Spinal cord (tissue), 10 donors: ENCODE results near the gene NFATC3. TPM values are rescaled to one million over a fixed set of nuclear protein-coding genes. Genes with fewer than 3 reads are reported as not detected.

Source experiments
- DNase-seq, 6 donors: peaks; one replicate each; pipeline versions ENCODE4 v3.0.0 to v3.0.0-alpha.2; 2013 to 2015; ENCODE audit warnings: low spot score in 6 of 6, low read depth in 4 of 6
- H3K27ac ChIP-seq: one replicate; pipeline ENCODE4 v1.5.1; 2013; ENCODE audit warnings: low read depth, low read length, control low read depth
- H3K27me3 ChIP-seq: one replicate; pipeline ENCODE4 v1.6.1; 2013; ENCODE audit warnings: low read length; ENCODE audit not compliant: control insufficient read depth, insufficient read depth
- H3K36me3 ChIP-seq: one replicate; pipeline ENCODE4 v1.6.1; 2013; ENCODE audit warnings: low read length; ENCODE audit not compliant: control insufficient read depth, insufficient read depth
- H3K4me1 ChIP-seq: one replicate; pipeline ENCODE4 v1.6.1; 2013; ENCODE audit warnings: low read length; ENCODE audit not compliant: control insufficient read depth, insufficient read depth
- H3K4me3 ChIP-seq: one replicate; pipeline ENCODE4 v1.5.1; 2013; ENCODE audit warnings: low read depth, low read length, control low read depth
- H3K9me3 ChIP-seq: one replicate; pipeline ENCODE4 v1.6.1; 2013; ENCODE audit warnings: low read length; ENCODE audit not compliant: control insufficient read depth, insufficient read depth
- WGBS: methylation state at CpG from one replicate; pipeline ENCODE4 v1.1.5; 2013; ENCODE audit warnings: missing lambda C conversion rate; ENCODE audit not compliant: insufficient coverage; 5-methylcytosine and 5-hydroxymethylcytosine counted together
- long read RNA-seq, 4 donors: transcript quantifications; one replicate each; lab custom pipeline, GENCODE V29; 2026
- polyA plus RNA-seq, 2 donors: library from polyadenylated mRNA; unstranded; fragments of 120-200 nt; gene quantifications; one replicate each; pipeline ENCODE4 v1.2.1, GENCODE V29; 2013; ENCODE audit not compliant: insufficient read length in 2 of 2
- total RNA-seq, 2 donors: library from RNA; depleted of rRNA in 1 of 2; stranded (reverse); fragments of 120-200 nt in 1 of 2; fragments of >200 nt in 1 of 2; gene quantifications; one replicate each; pipeline versions ENCODE4 v1.2.3 to v1.2.4, GENCODE V29; 2013 to 2014
- donor health status: healthy.

Gene NFATC3
- total RNA-seq: 10 to 100 TPM; 24.7 to 36.7 TPM
- polyA plus RNA-seq: 10 to 100 TPM; 15.1 to 16.9 TPM
- long read RNA-seq, donor 1, partial matches to known transcripts: 0 of 3 reads
- long read RNA-seq, donor 1, other reads (novel, unspliced or antisense): 0 of 3 reads
- long read RNA-seq, donor 2: 0 reads
- long read RNA-seq, donor 3, partial matches to known transcripts: 5 of 5 reads
- long read RNA-seq, donor 3, other reads (novel, unspliced or antisense): 0 of 5 reads
- long read RNA-seq, donor 4, full-length matches to known transcripts: 3 of 3 reads
- long read RNA-seq, donor 4, partial matches to known transcripts: 0 of 3 reads
- long read RNA-seq, donor 4, other reads (novel, unspliced or antisense): 0 of 3 reads

DNA sequence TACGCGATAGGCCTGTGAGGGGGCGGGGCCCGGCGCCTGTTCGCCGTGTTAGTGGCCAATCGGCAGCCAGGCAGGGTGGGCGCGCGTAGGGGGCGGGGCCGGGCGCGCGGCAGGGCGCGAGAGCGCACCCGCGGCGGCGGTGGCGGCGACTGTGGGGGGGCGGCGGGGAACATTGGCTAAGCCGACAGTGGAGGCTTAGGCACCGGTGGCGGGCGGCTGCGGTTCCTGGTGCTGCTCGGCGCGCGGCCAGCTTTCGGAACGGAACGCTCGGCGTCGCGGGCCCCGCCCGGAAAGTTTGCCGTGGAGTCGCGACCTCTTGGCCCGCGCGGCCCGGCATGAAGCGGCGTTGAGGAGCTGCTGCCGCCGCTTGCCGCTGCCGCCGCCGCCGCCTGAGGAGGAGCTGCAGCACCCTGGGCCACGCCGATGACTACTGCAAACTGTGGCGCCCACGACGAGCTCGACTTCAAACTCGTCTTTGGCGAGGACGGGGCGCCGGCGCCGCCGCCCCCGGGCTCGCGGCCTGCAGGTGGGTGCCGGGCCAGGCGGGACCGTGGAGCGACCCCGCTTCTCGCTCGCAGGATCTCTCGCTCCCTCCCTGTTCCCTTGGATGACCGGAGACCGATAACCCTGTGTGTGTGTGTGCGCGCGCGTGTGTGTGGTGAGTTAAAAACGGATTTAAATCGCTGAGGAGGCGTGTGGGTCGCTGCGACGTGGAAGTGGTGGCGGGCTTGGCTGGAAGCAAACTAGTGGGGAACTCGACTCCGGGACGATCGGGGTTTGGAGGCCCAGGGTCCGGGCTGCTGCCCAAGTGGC lies at the start of gene NFATC3:
Gene NFATC3, plus strand, starts transcription at position 112 of the 813 bp plus-strand sequence. Its CDS starts 312 bp downstream, at position 424.
- Histone ChIP-seq H3K4me1 (peaks cover 25% of the 10 kb centered on the region), H3K36me3 (peaks cover under 1% of the 10 kb centered on the region), H3K27me3 (no peaks in the 10 kb centered on the region), H3K27ac (peak within 1 kb of the TSS; percentile 99), H3K9me3 (no peaks in the 10 kb centered on the region), H3K4me3 (peak within 1 kb of the TSS; percentile 81)
- DNase-seq: peak in 3 of 6 donors; percentile 26 to 81 (median 41)
- WGBS: 0% methylated on average over 104 of the region's 104 CpGs

DNA sequence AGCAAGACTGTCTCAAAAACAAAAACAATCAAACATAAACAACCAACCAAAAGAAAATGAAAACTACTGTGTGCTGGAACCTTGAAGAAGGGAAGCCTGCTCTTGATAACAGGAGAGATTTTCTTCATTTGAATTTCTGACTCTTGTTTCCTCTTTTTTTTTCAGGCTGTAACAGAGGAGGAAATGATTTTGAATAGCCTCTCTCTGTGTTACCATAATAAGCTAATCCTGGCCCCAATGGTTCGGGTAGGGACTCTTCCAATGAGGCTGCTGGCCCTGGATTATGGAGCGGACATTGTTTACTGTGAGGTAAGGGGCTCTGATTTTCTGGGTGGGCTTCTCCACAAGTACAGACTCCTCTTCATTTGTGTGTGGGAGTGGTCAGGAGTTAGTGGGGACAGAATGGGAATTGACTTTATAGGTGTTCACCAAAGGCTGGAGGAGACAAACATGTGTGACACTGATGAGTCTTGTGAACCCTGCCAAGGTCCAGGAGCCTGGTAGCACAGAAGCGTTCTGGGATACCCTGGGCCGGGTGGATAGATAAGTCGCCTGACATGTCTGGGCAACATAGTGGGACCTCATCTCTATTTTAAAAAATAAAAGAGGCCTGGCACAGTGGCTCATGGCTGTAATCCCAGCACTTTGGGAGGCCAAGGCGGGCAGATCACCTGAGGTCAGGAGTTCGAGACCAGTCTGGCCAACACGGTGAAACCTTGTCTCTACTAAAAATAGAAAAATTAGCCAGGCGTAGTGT lies 47.2 kb upstream of the NFATC3 start:
- Histone ChIP-seq H3K9me3 (no peaks in the 10 kb centered on the region), H3K36me3 (peaks cover 24% of the 10 kb centered on the region), H3K4me1 (no peaks in the 10 kb centered on the region), H3K4me3 (no peak overlapping the region), H3K27me3 (no peaks in the 10 kb centered on the region), H3K27ac (no peak overlapping the region)
- no peak for DNase-seq
- 97% methylated on average over 7 of the region's 9 CpGs for WGBS

DNA sequence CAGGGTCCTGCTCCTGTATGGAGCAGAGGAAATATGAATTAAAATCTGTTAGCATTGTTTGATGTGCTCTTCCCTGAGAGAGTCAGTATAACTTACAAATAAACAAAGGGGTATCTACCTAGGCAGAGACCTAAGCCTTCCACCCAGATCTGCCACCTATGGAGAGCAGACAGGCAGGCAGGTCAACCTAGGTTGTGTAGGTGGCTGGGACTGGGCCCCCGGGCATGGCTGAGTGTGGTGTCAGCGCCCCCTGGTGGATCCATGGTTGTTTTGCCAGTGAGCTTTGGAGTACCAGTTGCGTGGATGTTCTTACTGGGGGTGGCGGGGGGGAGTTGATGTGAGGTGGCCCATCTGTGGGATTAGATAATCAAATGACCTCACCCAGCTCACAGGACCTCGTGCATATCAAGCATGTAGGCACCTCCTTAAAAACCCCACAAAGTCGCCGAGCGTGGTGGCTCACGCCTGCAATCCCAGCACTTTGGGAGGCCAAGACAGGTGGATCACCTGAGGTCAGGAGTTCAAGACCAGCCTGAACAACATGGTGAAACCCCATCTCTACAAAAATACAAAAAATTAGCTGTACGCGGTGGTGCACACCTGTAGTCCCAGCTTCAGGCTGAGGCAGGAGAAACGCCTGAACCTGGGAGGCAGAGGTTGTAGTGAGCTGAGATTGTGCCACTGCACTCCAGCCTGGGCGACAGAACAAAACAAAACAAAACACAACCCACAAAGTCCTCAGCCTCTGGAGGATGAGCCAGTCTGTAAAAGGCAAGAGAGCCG lies 44.5 kb upstream of the NFATC3 start:
- Histone ChIP-seq H3K36me3 (peaks cover 36% of the 10 kb centered on the region), H3K4me1 (no peaks in the 10 kb centered on the region), H3K27ac (no peak overlapping the region), H3K4me3 (no peak overlapping the region), H3K27me3 (no peaks in the 10 kb centered on the region), H3K9me3 (no peaks in the 10 kb centered on the region)
- peak in 4 of 6 donors; percentile 17 to 79 (median 56) for DNase-seq
- WGBS: 89% methylated on average over 7 of the region's 14 CpGs

DNA sequence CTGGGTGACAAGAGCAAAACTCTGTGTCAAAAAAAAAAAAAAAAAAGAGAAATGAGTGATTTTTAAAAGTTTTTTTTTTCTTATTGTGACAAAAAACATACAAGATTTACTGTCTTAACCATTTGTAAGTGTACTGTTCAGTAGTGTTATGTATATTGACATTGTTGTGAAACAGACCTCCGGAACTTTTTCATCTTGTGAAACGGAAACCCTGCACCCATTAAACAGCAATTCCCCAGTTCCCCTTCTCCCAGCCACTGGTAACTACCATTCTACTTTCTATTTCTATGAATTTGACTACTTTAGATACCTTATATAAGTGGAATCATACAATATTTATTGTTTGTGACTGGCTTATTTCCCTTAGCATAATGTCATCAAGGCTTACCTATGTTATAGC lies 43.4 kb upstream of the NFATC3 start:
- Histone ChIP-seq H3K4me3 (no peak overlapping the region), H3K27ac (no peak overlapping the region), H3K4me1 (no peaks in the 10 kb centered on the region), H3K36me3 (peaks cover 37% of the 10 kb centered on the region), H3K27me3 (no peaks in the 10 kb centered on the region), H3K9me3 (no peaks in the 10 kb centered on the region)
- no peak for DNase-seq
- no CpG with 5 or more reads among the region's 2 CpGs for WGBS

DNA sequence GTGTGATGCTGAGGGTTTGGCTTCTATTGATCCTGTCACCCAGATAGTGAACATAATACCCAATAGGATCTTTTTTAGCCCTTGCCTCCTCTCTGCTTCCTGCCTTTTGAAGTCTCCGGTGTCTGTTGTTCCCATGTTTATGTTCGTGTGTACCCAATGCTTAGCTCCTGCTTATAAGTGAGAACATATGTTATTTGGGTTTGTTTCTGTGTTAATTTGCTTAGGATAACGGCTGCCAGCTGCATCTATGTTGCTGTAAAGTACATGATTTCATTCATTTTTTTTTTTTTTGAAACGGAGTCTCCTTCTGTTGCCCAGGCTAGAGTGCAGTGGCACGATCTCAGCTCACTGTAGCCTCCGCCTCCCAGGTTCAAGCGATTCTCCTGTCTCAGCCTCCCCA lies 39.1 kb upstream of the NFATC3 start:
- H3K27ac ChIP-seq: no peak overlapping the region
- no peaks in the 10 kb centered on the region for H3K9me3 ChIP-seq
- peak in 1 of 6 donors; percentile 14 for DNase-seq
- WGBS: 97% methylated on average over 4 of the region's 7 CpGs
- H3K36me3 ChIP-seq: peaks cover 26% of the 10 kb centered on the region
- no peaks in the 10 kb centered on the region for H3K27me3 ChIP-seq
- no peaks in the 10 kb centered on the region for H3K4me1 ChIP-seq
- no peak overlapping the region for H3K4me3 ChIP-seq

DNA sequence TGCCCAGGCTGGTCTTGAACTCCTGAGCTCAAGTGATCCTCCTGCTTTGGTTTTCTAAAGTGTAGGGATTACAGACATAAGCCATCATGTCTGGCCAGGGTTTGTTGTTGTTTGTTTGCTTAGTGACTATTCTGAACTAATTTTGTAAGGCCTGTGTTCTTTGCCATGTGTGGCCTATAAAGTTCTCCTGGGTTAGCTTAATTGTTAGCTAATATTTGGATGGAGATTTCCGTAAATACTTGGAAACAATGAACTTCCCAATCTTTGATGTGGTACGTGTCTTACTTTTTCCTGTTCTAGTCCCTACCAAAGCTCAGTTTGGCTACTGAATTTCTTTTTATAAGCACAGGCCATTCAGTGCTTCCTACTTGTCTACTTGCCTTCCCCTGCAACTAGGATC lies 37.2 kb upstream of the NFATC3 start:
- H3K9me3 ChIP-seq: no peaks in the 10 kb centered on the region
- no peak overlapping the region for H3K27ac ChIP-seq
- 100% methylated on average over 2 of the region's 2 CpGs for WGBS
- H3K4me3 ChIP-seq: no peak overlapping the region
- H3K4me1 ChIP-seq: no peaks in the 10 kb centered on the region
- H3K36me3 ChIP-seq: peaks cover 38% of the 10 kb centered on the region
- H3K27me3 ChIP-seq: no peaks in the 10 kb centered on the region
- no peak for DNase-seq

DNA sequence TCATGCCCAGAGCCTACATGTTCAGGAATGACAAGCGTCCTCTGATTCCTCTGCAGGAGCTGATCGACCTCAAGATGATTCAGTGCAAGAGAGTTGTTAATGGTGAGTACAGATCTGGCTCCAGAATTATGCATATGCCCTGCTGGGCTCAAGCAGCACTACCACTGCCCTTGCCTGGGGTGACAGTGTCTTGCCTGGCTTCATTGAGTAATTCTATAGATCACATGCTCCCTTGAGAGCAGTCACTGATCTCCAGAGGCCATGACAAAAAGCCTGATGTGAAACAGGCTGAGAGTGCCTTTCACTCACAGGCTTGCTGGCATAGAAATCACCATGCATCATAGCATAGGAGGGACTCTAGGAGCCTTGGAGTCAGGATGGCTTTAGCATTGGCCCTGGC lies 35.7 kb upstream of the NFATC3 start:
- WGBS: 100% methylated on average over 2 of the region's 2 CpGs
- H3K27me3 ChIP-seq: no peaks in the 10 kb centered on the region
- H3K36me3 ChIP-seq: peaks cover 41% of the 10 kb centered on the region
- no peaks in the 10 kb centered on the region for H3K4me1 ChIP-seq
- no peak for DNase-seq
- H3K9me3 ChIP-seq: no peaks in the 10 kb centered on the region
- H3K27ac ChIP-seq: no peak overlapping the region
- no peak overlapping the region for H3K4me3 ChIP-seq

DNA sequence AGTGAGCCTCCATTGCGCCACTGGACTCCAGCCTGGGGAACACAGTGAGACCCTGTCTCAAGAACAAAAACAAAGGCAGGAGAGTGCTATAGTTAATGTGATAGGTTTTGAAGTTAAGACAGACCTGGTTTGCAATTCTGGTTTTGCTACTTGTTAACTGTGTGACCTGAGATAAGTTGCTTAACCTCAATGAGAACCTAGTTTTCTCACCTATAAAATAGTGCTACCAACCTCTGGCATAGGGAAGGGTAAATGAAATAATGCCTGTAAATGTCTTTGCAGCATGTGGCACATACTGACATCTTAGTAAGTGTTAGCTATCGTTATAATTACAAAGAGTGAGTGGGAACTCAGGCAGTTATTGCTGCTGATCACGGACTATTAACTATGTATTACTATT lies 29.8 kb upstream of the NFATC3 start:
- 88% methylated on average over 1 of the region's 3 CpGs for WGBS
- Histone ChIP-seq H3K4me3 (no peak overlapping the region), H3K36me3 (peaks cover 38% of the 10 kb centered on the region), H3K9me3 (no peaks in the 10 kb centered on the region), H3K4me1 (no peaks in the 10 kb centered on the region), H3K27me3 (no peaks in the 10 kb centered on the region), H3K27ac (no peak overlapping the region)
- DNase-seq: no peak

DNA sequence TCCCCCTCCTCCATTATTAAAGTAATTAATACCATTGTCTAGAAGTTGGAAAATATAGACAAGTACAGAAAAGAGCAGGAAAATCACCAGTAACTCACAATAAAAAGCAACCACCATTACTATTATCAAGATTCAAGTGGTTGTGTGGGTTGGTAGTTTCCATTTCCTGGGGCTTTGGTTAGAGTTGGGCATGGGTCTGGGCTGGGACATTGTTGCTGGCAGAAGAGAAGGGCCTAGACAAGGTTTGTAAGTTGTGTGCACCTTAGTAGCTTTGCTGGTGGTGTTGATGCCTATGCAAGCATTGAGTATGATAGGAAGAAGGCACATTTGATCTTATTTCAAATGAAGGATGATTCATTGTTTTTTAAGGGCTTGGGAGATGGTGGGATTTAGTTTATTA lies 25.4 kb upstream of the NFATC3 start:
- H3K4me1 ChIP-seq: peaks cover 6% of the 10 kb centered on the region
- H3K27ac ChIP-seq: no peak overlapping the region
- DNase-seq: no peak
- no peaks in the 10 kb centered on the region for H3K27me3 ChIP-seq
- H3K9me3 ChIP-seq: no peaks in the 10 kb centered on the region
- no peak overlapping the region for H3K4me3 ChIP-seq
- peaks cover 28% of the 10 kb centered on the region for H3K36me3 ChIP-seq
